ENCODE measurements around the gene PPEF1.
"Not testable (repeated sequence)": the region's sequence is repeated elsewhere in the genome, so short reads cannot be mapped to it uniquely, and the experiment has no call there.

Gene PPEF1

DNA sequence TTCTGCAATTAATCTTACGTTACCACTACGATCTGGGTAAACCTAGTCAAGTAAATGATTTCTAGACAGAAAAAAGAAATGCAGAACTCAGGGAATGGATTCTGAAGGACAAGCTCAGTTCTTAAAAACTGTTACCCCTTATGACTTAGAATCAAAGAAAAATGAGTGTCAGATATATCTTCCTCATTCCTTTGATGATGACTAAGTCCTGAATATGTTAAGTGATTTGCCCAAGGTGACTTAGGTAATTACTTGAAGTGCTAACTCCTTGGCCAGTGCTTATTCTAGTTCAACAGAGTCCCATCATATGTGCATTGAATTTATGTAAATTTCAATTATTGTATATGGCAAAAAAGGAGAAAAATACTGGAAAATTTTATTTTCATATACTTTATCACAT lies 92.5 kb downstream of the PPEF1 start:
- DNase-seq = no peak

DNA sequence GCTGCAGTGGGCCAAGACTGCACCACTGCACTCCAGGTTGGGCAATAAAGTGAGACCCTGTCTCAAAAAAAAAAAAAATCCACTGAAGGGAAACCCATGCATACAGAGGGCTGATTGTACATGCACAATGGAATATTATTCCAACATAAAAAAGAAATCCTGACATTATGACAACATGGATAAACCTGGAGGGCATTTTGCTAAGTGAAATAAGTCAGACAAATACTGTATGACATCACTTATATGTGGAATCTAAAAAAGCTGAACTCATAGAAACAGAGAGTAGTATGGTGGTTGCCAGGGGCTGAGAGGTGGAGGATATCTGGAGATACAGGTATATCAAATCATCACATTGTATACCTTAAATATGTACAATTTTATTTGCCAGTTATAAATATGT lies 102.2 kb downstream of the PPEF1 start:
- DNase-seq = no peak

DNA sequence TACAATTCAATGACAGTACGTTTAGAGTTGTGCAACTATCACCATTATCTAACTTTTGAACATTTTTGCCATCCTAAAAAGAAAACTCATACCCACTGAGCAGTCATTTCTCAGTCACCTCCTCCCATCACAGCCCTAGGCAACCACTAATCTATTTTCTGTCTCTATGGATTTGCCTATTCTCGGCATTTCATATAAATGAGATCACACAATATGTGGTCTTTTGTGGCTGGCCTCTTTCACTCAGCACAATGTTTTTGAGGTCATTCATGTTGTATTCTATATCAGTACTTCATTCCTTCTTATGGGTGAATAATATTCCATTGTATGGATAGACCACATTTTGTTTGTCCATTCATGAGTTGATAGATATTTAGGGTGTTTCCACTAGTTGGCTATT lies 103.0 kb downstream of the PPEF1 start:
- no peak for DNase-seq

DNA sequence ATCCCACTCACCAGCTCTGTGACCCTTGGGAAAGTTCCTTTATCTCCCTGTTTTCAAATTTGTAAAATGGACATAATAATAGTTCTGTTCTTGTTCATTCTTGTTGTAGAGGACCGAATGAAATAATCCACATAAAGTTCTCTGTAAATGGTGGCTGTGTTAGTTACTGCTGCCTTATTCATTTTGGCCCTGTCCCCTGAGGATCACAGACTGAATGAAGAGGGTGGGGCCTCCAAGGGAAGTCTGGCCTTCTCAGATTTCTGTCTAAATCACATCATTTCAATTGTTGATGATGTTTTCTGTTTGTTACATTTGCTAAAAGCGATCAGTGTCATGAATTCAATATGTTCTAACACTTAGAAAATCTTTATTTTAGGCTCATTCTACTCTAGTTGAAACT lies 117.9 kb downstream of the PPEF1 start:
- DNase-seq = no peak

DNA sequence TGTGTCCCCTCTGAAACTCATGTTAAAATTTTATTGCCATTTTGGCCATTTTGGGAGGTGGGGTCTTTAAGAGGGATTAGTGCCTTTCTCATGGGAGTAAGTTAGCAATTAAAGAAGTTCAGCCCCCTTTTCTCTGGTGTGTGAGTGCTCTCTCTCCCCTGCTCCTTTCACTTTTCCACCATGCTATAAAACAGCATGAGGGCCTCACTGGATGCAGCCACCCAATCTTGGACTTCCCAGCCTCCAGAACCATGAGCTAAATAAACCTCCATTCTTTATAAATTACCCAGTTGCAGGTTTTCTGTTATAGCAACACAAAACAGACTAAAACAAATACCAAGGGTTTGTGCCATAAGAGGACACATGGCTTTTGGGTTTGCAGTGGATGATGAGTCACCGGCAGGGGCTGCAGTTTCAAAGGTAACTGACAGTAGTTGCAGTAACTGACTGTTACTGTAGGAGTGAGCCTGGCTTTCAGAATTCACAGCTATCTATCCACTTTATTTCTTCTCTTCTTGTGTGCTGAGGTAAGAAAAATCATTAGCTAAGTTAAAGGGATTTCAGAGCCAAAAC lies 121.5 kb downstream of the PPEF1 start:
- no peak for DNase-seq

DNA sequence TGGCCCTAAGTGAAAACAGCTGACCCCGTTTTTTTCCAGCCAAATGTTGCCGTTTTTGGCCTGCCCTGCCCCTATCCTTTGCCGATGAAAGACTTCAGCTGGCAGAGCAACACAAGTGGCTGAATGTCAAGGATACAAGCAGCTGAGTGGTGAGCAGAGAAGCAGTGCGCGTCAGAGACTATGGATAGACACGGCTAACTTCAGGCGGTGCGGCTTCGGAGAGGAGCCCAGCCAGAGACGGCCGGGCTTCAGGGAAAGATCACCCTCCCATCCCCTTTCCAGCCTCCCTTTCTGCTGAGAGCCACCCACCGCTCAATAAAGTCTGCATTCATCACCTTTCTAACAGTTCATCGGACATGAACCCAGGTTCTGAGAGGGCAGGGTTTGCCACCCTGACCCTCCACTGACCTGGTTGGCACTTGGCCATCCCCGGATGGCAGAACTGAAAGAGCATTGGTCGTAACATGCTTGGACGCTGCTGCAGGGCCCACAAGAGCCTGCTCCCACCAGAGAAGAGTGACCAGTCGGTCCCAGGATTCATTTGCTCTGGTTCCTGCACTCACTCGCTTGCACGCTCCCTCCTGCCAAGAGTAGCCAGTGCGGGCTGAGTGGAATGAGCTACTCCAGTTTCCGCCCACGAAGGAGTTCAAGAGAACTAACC lies 125.8 kb downstream of the PPEF1 start:
- DNase-seq = no peak

DNA sequence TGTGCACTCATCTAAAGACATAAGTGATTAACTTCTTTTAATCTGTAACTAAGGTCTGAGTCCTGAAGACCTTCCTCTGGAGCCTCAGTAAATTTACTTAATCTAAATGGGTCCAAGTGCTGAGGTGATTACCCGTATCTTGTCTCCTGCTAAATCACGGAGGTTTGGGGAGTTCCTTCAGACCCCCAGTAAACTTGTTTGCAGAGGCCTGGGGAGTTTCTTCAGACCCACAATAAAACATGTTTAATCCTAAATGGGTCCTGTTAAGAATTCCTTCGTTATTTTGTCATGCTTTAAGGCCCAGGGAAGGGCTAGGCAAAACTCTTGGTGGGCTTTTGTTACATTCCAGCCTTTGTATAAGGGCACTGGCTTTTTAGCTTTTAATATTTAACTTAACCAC lies 140.5 kb downstream of the PPEF1 start:
- DNase-seq = not testable (repeated sequence)

DNA sequence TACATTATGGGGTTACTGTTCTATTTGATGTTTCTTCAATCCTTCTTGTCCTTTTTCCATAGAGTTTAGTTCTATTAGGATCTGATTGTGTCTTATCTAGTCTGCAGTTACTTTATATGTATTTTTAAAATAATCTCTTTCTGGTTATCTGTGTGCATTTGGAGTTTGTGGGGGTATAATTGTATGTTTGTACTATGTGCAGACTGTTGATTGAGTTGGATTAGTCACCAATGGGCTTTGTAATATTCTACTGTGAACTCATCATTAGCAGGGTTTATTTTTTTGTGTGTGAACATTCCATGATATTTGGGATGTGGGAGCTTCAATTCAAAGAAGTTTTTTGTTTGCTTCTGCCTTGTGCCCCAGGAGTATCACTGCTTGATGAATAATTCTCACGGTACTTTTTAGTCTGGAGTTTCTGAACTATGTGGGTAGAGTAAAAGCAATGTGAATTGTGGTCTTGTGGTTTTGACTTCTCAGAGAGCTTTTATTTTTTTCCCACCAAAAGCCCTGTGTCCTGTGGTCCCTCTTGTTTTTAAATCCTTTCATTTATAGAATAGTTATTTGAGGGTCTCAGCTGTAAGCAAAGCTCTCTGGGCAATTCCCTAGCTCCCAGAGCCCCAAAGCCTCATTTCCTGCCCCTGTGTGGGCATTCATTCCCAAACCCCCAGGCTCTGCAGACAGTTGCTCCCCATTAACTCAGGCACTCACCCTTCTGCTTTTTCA lies 148.6 kb downstream of the PPEF1 start:
- DNase-seq = no peak

DNA sequence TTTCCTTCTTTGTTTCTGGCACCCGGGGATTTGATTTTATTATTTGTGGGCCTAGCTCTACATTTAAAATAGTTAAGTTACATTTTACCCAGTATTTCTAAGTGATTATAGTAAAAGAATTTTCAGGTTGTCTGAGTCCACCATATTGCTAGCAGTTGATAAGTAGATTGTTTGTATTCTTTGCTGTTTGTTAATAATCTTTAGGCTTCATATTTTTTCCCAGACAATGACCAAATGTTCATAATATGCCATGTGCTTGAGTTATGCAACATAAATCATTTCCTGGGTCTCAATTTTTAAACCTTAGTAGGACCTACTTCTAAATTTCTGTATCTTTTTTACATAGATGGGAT lies 149.2 kb downstream of the PPEF1 start:
- DNase-seq = no peak

DNA sequence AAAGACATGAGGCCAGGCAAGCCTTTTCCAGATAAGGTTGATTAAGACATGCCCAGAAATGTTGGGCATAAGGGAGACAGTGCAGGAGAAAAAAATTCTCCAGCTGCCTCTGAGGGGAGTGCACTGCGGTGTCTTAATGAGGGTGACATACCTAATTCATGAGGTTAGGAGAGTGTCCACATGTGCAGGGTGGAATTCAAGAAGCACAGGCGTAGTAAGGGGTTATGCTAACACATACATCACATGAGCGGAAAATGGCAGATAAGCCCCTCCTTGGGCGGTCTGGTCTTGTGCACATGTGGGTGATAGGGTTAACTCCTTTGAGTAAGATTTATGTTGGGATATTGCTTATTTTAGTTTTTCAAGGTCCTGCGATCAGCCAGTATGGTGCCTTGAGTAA lies 154.1 kb downstream of the PPEF1 start:
- DNase-seq = no peak

DNA sequence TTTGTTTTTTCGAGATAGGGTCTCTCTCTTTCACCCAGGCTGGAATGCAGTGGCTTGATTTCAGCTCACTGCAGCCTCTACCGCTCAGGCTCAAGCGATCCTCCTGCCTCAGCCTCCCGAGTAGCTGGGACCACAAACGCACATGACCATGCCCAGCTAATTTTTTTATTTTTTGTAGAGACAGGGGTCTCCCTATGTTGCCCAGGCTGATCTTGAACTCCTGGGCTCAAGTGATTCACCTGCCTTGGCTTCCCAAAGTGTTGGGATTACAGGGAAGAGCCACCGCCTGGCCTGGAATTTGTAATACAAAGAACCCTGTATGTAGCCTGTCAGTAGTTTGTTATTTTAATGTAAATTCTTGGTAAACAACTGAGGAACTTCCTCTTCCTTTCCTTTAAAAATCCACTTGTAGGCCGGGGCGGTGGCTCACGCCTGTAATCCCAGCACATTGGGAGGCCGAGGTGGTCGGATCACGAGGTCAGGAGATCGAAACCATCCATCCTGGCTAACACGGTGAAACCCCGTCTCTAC lies 157.0 kb downstream of the PPEF1 start:
- no peak for DNase-seq

DNA sequence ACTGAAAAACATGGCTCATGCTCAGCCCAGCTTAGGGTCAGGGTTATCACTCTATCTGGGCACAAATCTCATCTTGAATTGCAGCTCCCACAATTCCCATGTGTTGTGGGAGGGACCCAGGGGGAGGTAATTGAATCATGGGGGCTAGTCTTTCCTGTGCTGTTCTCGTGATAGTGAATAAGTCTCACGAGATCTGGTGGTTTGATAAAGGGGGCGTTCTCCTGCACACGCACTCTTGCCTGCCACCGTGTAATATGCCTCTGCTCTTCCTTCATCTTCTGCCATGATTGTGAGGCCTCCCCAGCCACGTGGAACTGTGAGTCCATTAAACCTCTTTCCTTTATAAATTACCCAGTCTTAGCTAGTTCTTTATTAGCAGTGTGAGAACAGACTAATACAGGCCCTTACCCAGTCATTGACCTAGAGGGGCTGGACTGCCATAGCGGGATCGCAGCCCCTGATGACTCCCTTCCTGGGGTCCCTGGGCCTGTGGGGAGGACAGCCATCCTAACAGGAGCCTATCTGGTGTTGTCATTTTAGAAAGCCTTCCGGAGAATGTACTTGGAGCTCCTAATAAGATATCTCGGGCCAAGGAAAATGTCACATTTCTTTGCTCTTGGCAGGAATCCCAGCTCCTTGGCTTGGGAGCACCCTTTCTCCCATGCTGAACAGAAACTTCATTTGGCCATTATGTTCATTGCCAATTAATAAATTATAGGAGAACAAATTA lies 163.9 kb downstream of the PPEF1 start:
- DNase-seq = no peak

DNA sequence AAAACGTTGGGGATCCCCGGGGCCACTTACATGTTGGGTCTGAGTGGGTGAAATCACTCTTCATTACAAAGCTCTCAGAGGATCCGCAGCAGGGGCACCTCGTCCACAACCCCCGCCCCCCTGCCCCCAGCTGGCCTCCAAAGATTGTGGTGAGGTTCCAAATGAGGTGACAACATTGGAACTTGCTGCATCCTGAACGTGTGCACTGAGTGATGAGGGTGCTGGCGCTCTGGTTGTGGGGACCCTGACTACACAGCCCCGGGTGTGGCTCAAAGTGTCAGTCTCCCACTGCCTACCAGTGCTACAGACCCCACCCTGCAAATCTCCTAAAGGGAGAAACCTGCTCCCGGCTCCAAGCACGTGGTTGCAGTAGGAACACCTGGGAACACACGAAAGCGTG lies 164.5 kb downstream of the PPEF1 start:
- no peak for DNase-seq

DNA sequence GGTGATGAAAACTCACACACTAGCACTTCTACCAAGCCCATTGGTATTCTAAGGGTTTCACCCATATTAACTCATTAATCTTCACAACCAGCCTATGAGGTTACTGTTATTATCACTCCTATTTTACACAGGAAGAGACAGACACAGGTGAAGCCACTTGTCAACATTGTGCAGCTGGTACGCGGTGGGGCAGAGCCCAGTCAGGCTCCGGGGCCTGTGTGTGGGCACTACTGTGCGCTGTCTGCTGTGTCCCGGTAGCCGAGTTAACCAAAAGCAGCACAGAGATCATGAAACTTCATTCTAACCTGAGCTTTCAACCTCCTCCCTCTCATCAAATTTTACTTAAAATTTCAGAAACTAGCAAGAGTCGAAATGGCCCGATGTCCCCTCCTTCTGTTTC lies 165.2 kb downstream of the PPEF1 start:
- DNase-seq = no peak

DNA sequence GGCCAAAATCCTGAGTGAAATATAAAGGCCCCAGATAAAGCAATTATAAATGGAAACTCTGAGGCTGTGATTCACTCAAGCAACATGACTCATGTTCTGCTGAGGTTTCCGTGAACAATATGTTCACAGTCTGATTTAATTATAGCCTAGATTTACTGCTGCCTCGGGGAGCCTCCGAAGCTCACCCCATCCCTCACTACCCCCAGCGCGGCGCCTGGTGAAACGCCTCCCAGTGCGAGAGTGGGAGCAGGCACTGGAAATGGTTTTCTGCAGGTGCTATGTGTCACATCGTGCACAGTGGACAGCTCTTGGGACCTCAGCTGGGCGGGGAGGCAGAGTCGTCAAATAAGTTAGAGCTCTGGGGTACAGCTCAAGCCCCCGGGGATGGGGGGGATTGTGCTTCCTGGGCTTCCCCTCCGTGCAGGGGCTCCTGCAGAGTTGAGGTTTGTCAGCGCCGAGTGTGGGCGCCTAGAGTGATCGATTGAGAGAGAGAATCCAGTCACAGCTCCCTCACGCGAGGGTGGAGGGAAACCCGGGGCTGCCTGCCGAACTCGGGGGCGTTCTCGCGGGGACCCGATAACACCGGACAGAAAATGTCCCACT lies 165.8 kb downstream of the PPEF1 start:
- DNase-seq = no peak

DNA sequence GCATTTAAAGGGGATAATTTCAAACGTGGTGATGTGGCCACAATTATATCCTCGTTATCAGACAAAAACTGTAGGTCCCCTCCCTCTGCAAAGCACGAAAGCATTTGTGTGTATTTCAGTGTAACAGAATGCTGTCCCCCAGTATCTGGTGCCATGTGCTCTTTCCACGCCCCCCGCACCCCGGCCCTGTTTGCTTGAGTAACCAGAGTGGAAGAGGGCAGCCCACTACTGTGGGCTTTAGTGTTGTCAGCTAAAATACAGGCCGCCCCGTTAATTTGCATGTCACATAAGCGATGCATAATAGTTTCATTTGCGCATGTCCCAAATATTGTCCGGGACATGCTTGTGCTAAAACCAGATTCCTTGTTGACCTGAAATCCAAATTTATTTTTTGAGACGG lies 166.4 kb downstream of the PPEF1 start:
- no peak for DNase-seq

DNA sequence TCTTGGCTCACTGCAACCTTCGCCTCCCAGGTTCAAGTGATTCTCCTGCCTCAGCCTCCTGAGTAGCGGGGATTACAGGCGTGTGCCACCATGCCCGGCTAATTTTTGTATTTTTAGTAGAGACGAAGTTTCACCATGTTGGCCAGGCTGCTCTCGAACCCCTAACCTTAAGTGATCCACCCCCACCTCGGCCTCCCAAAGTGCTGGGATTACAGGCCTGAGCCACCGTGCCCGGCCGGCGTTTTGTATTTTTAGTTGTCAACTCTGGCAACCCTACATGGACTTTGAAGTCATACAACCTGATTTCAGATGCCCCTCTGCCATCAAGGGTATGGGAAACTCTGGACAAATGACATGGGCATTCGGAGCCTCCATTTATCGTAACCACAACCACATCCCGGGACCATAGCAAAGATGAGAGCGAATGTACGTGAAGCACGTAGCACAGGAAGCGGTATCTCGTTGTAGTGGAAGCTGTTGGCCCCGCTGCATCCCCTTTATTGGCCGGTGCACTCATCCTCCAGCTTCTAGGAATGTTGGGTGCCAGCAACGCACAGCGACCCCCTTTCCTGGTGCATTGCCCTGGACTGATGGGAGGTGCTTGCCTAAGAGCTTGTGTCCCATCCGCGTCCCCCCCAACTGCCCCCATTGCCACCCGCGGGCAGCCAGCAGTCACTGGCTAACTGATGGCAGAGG lies 167.3 kb downstream of the PPEF1 start:
- no peak for DNase-seq

DNA sequence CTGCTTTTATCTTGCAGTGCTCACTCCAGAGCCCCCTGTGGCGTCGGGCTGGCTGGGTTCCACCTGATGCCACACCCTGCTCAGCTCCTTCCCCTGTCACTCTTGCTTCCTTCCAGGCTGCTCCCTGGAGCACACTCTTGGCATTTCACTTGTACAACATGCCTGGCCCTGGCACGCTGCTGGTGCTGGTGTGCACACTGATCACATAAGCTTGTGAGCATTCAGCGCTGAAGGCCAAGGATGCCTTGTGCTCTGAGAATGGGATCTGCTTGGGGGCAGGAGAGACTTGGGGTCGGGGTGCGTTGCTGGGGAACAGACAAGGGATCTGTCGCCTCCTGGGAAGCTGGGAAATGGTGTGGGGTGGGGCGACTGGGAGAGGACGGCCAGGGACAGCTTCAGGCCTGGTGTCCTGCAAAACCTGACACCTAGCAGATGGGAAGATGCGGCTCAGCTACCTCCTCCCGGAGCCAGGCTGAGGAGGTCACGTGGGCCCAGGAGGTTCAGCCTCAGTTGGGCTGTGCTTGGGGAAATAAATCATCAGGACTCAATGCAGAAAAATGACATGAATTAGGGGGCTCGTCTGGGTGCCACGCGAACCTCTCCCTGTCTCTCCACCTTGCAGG lies 167.9 kb downstream of the PPEF1 start:
- no peak for DNase-seq

DNA sequence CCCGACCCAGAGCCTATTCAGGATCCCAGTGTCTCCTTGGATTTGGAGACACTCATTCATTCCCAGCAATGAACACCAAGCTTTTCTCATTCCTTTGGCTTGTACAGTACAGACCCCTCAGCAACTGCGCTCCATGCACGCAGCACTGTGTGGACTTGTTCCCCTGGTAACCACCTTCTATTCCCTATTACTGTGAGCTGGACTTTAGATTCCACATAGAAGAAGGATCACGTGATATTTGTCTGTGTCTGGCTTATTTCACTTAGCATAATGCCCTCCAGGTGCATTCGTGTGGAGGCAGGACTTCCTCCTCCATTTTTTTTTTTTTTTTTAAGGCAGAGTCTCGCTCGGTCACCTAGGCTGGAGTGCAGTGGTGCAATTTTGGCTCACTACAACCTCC lies 170.0 kb downstream of the PPEF1 start:
- no peak for DNase-seq
